ENCODE results near the gene KIAA1755.

Gene KIAA1755

DNA sequence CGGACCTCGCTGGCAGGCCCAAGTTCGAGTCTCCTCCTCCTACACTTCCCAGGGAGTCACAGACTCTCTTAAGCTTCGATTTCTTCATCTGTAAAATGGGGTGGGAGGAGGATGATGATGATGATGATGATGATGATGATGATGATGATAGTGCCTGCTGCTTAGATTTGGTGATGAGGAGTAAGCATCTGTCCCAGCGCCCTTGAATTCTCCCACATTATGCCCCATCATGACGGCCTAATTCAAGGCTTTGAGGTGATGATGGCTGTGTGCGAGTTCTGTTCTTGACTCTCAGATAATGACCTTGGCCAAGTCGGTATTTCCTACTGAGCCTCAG is 487 bp upstream of the KIAA1755 start:
- no peak overlapping the region for H4K91ac ChIP-seq (ENCODE audit: low read depth, low read length)
- H2BK120ac ChIP-seq (ENCODE audit: insufficient read depth, low read length, poor library complexity) = no peak overlapping the region
- H3K4me1 ChIP-seq (ENCODE audit: control insufficient read depth in 1 of 2, insufficient read depth in 2 of 2, low read length in 2 of 2) = no peaks in the 10 kb centered on the region
- H3K4me2 ChIP-seq (ENCODE audit: low read length) = no peak overlapping the region
- no peak overlapping the region for H2BK5ac ChIP-seq (ENCODE audit: low read depth, low read length, poor library complexity)
- no peak for DNase-seq
- H2AFZ ChIP-seq (ENCODE audit: insufficient read depth, low read length, poor library complexity) = no peak overlapping the region
- H3K18ac ChIP-seq (ENCODE audit: low read length) = no peak overlapping the region
- no peaks in the 10 kb centered on the region for H3K79me1 ChIP-seq (ENCODE audit: low read length)
- H4K12ac ChIP-seq (ENCODE audit: low read depth, low read length) = no peak overlapping the region
- H3K23ac ChIP-seq (ENCODE audit: low read length) = no peak overlapping the region
- H3K36me3 ChIP-seq (ENCODE audit: control insufficient read depth in 1 of 2, insufficient read depth in 2 of 2, low read length in 2 of 2) = no peaks in the 10 kb centered on the region
- H3K79me2 ChIP-seq (ENCODE audit: control insufficient read depth, insufficient read depth, low read length, poor library complexity) = no peaks in the 10 kb centered on the region
- H4K8ac ChIP-seq (ENCODE audit: low read depth, low read length) = no peak overlapping the region
- no CpG with 5 or more reads among the region's 8 CpGs for WGBS (ENCODE audit: extremely low coverage, insufficient coverage, insufficient read length)
- H3K27ac ChIP-seq (ENCODE audit: low read depth, low read length) = no peak overlapping the region
- H3K9me3 ChIP-seq (ENCODE audit: insufficient read depth, low read depth, low read length) = peaks cover 6% of the 10 kb centered on the region
- no peak overlapping the region for H3K4ac ChIP-seq (ENCODE audit: low read depth, low read length)
- H3K4me3 ChIP-seq (ENCODE audit: low read depth, low read length) = no peak overlapping the region
- peaks cover 24% of the 10 kb centered on the region for H3K27me3 ChIP-seq (ENCODE audit: insufficient read depth, low read length)
- H3K14ac ChIP-seq (ENCODE audit: low read length) = no peak overlapping the region
- no peak overlapping the region for H3K9ac ChIP-seq (ENCODE audit: low read length)
- no peak overlapping the region for H2BK12ac ChIP-seq (ENCODE audit: low read length)
- H2AK5ac ChIP-seq (ENCODE audit: low read length) = no peak overlapping the region

DNA sequence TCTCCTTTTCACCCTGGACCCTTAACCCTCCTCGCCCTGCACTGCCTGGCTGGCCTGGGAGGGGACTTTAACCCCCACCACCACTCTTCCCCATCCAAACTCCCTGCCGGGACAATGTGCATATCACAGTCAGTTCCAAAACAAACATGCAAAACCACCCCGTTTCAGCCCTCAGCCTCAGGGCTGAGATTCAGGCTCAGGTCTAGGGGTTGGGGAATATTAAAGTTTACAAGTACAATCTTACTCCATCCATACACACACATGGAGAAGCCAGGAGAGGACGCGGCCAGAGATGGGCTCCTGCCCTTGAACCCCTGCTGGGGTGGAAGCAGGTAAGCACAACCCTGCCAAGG is 534 bp downstream of the KIAA1755 start:
- Histone ChIP-seq H3K9ac (ENCODE audit: low read length) (no peak overlapping the region), H3K4me3 (ENCODE audit: low read depth, low read length) (peak overlapping the region; percentile 32), H3K27me3 (ENCODE audit: insufficient read depth, low read length) (peaks cover 24% of the 10 kb centered on the region), H2AK5ac (ENCODE audit: low read length) (no peak overlapping the region), H3K4ac (ENCODE audit: low read depth, low read length) (no peak overlapping the region), H2BK5ac (ENCODE audit: low read depth, low read length, poor library complexity) (no peak overlapping the region), H3K4me2 (ENCODE audit: low read length) (peak overlapping the region; percentile 46), H3K14ac (ENCODE audit: low read length) (no peak overlapping the region), H4K91ac (ENCODE audit: low read depth, low read length) (no peak overlapping the region), H3K79me2 (ENCODE audit: control insufficient read depth, insufficient read depth, low read length, poor library complexity) (no peaks in the 10 kb centered on the region), H3K4me1 (ENCODE audit: control insufficient read depth in 1 of 2, insufficient read depth in 2 of 2, low read length in 2 of 2) (no peaks in the 10 kb centered on the region), H3K18ac (ENCODE audit: low read length) (no peak overlapping the region), H3K27ac (ENCODE audit: low read depth, low read length) (no peak overlapping the region), H3K9me3 (ENCODE audit: insufficient read depth, low read depth, low read length) (peaks cover 6% of the 10 kb centered on the region), H3K23ac (ENCODE audit: low read length) (no peak overlapping the region), H2BK12ac (ENCODE audit: low read length) (no peak overlapping the region), H3K79me1 (ENCODE audit: low read length) (no peaks in the 10 kb centered on the region), H2BK120ac (ENCODE audit: insufficient read depth, low read length, poor library complexity) (no peak overlapping the region), H4K8ac (ENCODE audit: low read depth, low read length) (no peak overlapping the region), H4K12ac (ENCODE audit: low read depth, low read length) (no peak overlapping the region), H3K36me3 (ENCODE audit: control insufficient read depth in 1 of 2, insufficient read depth in 2 of 2, low read length in 2 of 2) (no peaks in the 10 kb centered on the region), H2AFZ (ENCODE audit: insufficient read depth, low read length, poor library complexity) (no peak overlapping the region)
- no CpG with 5 or more reads among the region's 5 CpGs for whole genome bisulfite sequencing (ENCODE audit: extremely low coverage, insufficient coverage, insufficient read length)
- DNase-seq = no peak

DNA sequence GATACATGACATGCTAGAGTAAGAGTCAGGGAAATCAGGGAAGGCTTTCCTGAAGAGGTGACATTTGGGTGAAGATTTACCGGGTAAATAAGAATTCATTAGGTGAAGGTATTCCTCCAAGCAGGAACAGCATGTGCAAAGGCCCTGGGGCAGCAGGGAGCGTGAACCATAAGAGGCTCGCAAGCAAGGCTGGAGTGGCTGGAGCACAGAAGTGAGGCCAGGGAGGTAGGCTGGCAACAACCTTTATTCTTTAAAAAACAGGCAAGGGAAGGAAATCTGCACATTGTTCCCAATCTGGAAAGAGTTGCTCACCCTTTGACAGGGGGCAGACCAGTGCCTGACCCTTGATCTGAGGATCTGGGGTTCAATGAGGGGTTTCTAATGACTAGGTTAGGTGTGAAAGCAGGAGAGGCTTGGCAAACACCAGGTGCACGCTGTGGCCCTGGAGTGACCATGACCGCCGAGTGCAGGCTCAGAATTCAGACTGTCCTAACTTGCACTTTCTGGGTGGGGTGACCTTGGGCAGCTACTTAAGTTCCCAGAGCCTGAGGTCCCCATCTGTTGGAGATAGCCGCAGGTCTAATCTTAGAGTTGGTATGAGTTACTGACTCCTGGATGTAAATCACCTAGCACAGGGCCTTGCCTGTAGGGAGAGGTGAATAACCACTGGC is 1.9 kb downstream of the KIAA1755 start:
- DNase-seq = no peak
- no peak overlapping the region for H4K91ac ChIP-seq (ENCODE audit: low read depth, low read length)
- H2BK12ac ChIP-seq (ENCODE audit: low read length) = no peak overlapping the region
- H2AFZ ChIP-seq (ENCODE audit: insufficient read depth, low read length, poor library complexity) = no peak overlapping the region
- H3K4me3 ChIP-seq (ENCODE audit: low read depth, low read length) = no peak overlapping the region
- no peaks in the 10 kb centered on the region for H3K79me2 ChIP-seq (ENCODE audit: control insufficient read depth, insufficient read depth, low read length, poor library complexity)
- no peak overlapping the region for H4K12ac ChIP-seq (ENCODE audit: low read depth, low read length)
- H2BK120ac ChIP-seq (ENCODE audit: insufficient read depth, low read length, poor library complexity) = no peak overlapping the region
- no peak overlapping the region for H4K8ac ChIP-seq (ENCODE audit: low read depth, low read length)
- H2AK5ac ChIP-seq (ENCODE audit: low read length) = no peak overlapping the region
- no peaks in the 10 kb centered on the region for H3K4me1 ChIP-seq (ENCODE audit: control insufficient read depth in 1 of 2, insufficient read depth in 2 of 2, low read length in 2 of 2)
- no peak overlapping the region for H2BK5ac ChIP-seq (ENCODE audit: low read depth, low read length, poor library complexity)
- H3K36me3 ChIP-seq (ENCODE audit: control insufficient read depth in 1 of 2, insufficient read depth in 2 of 2, low read length in 2 of 2) = no peaks in the 10 kb centered on the region
- WGBS (ENCODE audit: extremely low coverage, insufficient coverage, insufficient read length) = no CpG with 5 or more reads among the region's 7 CpGs
- H3K79me1 ChIP-seq (ENCODE audit: low read length) = no peaks in the 10 kb centered on the region
- H3K4me2 ChIP-seq (ENCODE audit: low read length) = no peak overlapping the region
- no peak overlapping the region for H3K9ac ChIP-seq (ENCODE audit: low read length)
- no peak overlapping the region for H3K4ac ChIP-seq (ENCODE audit: low read depth, low read length)
- no peak overlapping the region for H3K18ac ChIP-seq (ENCODE audit: low read length)
- no peak overlapping the region for H3K14ac ChIP-seq (ENCODE audit: low read length)
- H3K23ac ChIP-seq (ENCODE audit: low read length) = no peak overlapping the region
- peaks cover 24% of the 10 kb centered on the region for H3K27me3 ChIP-seq (ENCODE audit: insufficient read depth, low read length)
- peaks cover 6% of the 10 kb centered on the region for H3K9me3 ChIP-seq (ENCODE audit: insufficient read depth, low read depth, low read length)
- H3K27ac ChIP-seq (ENCODE audit: low read depth, low read length) = no peak overlapping the region

DNA sequence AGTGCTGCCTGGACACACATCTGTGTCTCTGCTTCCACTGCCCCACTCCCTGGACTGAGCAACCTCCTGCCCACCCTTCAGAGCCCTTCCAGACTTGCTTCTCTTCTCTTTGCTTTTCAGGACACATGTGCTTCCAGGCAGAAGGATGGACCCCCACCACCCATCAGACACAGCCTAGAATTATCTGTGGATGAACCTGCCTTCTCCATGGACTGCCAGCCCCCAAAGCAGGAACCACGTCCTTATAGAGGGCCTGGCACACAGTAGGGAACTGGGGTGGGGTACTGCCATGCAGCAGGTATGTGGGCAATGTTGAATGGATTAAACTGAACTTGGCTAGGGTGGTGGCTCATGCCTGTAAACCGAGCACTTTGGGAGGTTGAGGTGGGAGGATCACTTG is 3.6 kb downstream of the KIAA1755 start:
- Histone ChIP-seq H3K79me2 (ENCODE audit: control insufficient read depth, insufficient read depth, low read length, poor library complexity) (no peaks in the 10 kb centered on the region), H4K8ac (ENCODE audit: low read depth, low read length) (no peak overlapping the region), H3K23ac (ENCODE audit: low read length) (no peak overlapping the region), H2BK5ac (ENCODE audit: low read depth, low read length, poor library complexity) (no peak overlapping the region), H3K14ac (ENCODE audit: low read length) (no peak overlapping the region), H3K18ac (ENCODE audit: low read length) (no peak overlapping the region), H4K91ac (ENCODE audit: low read depth, low read length) (no peak overlapping the region), H3K4ac (ENCODE audit: low read depth, low read length) (no peak overlapping the region), H3K4me1 (ENCODE audit: control insufficient read depth in 1 of 2, insufficient read depth in 2 of 2, low read length in 2 of 2) (no peaks in the 10 kb centered on the region), H2BK12ac (ENCODE audit: low read length) (no peak overlapping the region), H2AK5ac (ENCODE audit: low read length) (no peak overlapping the region), H3K27ac (ENCODE audit: low read depth, low read length) (no peak overlapping the region), H3K79me1 (ENCODE audit: low read length) (no peaks in the 10 kb centered on the region), H3K9me3 (ENCODE audit: insufficient read depth, low read depth, low read length) (peaks cover 5% of the 10 kb centered on the region), H3K9ac (ENCODE audit: low read length) (no peak overlapping the region), H3K4me3 (ENCODE audit: low read depth, low read length) (no peak overlapping the region), H2AFZ (ENCODE audit: insufficient read depth, low read length, poor library complexity) (no peak overlapping the region), H3K36me3 (ENCODE audit: control insufficient read depth in 1 of 2, insufficient read depth in 2 of 2, low read length in 2 of 2) (no peaks in the 10 kb centered on the region), H2BK120ac (ENCODE audit: insufficient read depth, low read length, poor library complexity) (no peak overlapping the region), H3K4me2 (ENCODE audit: low read length) (no peak overlapping the region), H3K27me3 (ENCODE audit: insufficient read depth, low read length) (peaks cover 24% of the 10 kb centered on the region), H4K12ac (ENCODE audit: low read depth, low read length) (no peak overlapping the region)
- no peak for DNase-seq
- WGBS (ENCODE audit: extremely low coverage, insufficient coverage, insufficient read length) = no CpG with 5 or more reads among the region's 2 CpGs
